D721Med (cell line): ENCODE measurements around the gene TPP1.
A peak's percentile ranks its signal among the peaks of the same experiment; 100 is the strongest.

Experiments
- DNase-seq: peaks from one replicate; pipeline ENCODE4 v3.0.0; 2011; ENCODE audit warnings: low spot score; ENCODE audit not compliant: insufficient read length
- FAIRE-seq: peaks from 2 replicates; lab custom pipeline; 2011; peaks lifted over from hg19 to GRCh38; lab: Jason Lieb, UNC
- CTCF ChIP-seq: IDR thresholded peaks from 2 replicates; pipeline ENCODE4 v1.5.1; 2012; ENCODE audit warnings: mild to moderate bottlenecking, control low read depth; ENCODE audit not compliant: insufficient read depth; ENCODE audit errors: missing control alignments

Gene TPP1

GRCh38 chr11:6619004-6619745 is at the start of gene TPP1:
Gene TPP1 (minus strand): TSS chr11:6619422. CDS start chr11:6619400, 22 bp downstream.
- DNase-seq (peak; percentile 79), FAIRE-seq (no peak)

DNA sequence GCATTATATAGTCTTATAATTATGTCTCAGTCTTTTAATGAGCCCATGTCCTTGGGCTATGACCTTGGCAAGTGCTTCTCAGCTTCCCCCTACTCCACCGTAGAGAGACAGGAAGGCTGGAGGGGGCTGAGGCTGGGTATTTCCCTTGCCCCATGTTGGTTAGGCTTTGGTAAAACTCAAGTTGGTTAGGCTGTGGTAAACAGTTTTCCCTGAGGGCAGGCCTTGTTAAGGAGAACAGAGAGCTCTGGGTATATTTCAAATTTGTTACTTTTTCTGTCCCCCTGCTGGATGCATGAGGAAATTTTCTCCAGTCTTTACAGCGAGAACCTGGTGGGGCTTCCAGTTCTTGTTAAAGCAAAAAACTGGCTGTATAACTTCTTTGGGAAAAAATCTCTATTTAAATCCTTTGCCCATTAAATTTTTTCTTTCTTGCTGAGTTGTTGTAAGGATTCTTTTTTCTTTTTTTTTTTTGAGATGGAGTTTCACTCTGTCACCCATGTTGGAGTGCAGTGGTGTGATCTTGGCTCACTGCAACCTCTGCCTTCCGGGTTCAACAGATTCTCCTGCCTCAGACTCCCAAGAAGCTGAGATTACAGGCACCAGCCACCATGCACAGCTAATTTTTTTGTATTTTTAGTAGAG is 48.6 kb upstream of the TPP1 start:
- peak; percentile 38 for TF ChIP-seq CTCF
- FAIRE-seq: no peak
- DNase-seq: no peak

More at GRCh38 chr11:6619004-6619745, at the start of gene TPP1:
- TF ChIP-seq CTCF: no peak

GRCh38 chr11:6666302-6667183 is 47.3 kb upstream of the TPP1 start:
- no peak for FAIRE-seq
- no peak for DNase-seq
- TF ChIP-seq CTCF: no peak

DNA sequence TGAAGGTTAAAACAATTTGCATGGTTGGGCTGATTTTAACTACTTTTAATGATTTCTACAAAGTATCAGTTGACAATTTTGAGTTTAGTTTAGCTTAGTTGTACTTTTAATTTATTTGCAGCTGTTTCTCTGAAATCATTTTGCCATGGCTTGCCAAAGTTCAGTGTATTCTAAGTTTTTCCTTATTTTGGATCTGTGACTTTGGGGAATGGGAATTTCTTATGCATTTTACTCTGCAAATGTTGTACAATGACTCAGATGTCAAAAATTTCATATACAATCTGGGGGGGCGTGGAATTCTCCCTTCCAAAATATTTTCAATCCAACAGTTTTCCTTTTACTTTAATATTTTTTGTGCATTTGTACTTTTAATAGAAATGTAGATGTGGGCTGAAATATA is 45.3 kb upstream of the TPP1 start:
- TF ChIP-seq CTCF: no peak
- DNase-seq (no peak), FAIRE-seq (no peak)

DNA sequence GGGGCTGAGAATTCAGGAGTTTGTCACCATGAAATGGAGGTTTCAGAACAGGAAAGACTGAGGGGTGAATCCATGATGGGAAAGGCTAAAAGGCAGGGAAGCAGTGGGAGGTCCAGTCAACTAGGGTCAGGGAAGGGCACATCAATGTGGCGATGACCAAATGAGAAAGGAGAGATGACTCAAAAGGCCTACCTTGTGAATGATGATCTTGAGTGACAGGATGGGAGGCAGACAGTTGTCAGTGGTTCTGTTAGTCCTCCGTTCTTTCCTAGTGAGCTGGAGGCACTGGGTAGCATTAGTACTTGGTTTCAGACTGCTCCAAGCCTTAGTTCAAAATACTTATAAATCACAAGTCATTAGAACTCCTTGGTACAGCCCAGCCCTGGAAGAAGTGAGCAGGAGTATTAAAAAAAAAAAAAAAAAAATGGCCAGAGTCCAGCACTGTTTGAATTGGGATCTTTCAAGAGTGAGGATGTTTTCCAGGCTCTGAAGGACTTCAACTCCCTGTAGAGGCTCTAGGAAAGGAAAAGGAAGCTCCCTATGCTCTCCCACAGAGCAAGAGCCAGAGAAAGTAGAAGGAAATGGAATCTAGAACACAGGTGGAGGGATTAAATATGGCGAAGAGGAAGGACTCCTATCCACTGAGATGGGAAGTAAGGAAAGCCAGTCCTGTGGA is 44.7 kb upstream of the TPP1 start:
- DNase-seq (no peak), FAIRE-seq (no peak)
- no peak for TF ChIP-seq CTCF

DNA sequence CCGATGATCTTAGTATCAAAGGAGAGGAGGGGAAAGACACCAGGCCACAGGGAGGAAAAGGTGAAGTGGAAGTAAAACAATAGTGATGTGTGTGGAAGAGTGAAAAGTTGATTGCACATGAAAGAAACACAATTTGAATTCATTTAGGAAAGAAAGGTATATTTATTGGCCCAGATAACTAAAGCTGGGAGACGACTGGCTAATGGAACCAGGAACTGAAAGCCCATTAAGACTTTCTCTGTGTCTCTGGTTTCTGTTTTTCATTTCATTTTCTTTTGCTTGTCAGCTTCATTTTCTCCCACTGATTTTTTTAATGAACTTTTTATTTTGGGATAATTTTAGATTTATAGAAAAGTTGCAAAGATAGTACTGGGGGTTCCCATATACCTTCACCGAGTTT is 41.5 kb upstream of the TPP1 start:
- FAIRE-seq: no peak
- no peak for DNase-seq
- no peak for TF ChIP-seq CTCF
